Measurements from ENCODE around the gene LRRC43.

DNA sequence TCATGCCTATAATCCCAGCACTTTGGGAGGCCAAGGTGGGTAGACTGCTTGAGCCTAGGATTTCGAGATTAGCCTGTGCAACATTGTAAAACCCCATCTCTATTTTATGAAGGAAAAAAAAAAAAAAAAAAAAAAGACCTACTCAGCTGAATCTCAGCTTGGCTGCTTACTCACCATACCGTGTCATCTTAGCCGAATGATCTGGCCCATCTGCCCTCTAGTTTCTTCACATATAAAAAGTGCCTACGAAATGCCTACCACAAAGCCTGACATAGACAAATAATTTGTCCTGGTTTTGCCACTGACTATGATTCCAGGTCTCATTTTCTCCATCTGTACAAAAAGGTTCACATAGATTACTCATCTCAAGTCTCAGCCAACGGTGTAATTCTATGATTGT lies 32.8 kb downstream of the LRRC43 start:
- TF ChIP-seq CTCF (IDR thresholded peaks at IDR 0.05; ENCODE audit: low read depth, low read length) (no peak), MAX (IDR thresholded peaks at IDR 0.05; ENCODE audit: low read depth, low read length) (no peak), MYC (IDR thresholded peaks at IDR 0.05; ENCODE audit: low read depth, low read length) (no peak), POLR2A (IDR thresholded peaks at IDR 0.05; ENCODE audit: extremely low read depth, insufficient read length) (no peak)
